Measurements from ENCODE around the gene DPY19L2. TPM values are rescaled to one million over a fixed set of nuclear protein-coding genes. Genes with fewer than 3 reads are reported as not detected.
"Not testable (repeated sequence)": the region's sequence is repeated elsewhere in the genome, so short reads cannot be mapped to it uniquely, and the experiment has no call there.

DPY19L2 gene
- total RNA-seq, 1 donor from 2014 or later: 41.0 TPM

DNA sequence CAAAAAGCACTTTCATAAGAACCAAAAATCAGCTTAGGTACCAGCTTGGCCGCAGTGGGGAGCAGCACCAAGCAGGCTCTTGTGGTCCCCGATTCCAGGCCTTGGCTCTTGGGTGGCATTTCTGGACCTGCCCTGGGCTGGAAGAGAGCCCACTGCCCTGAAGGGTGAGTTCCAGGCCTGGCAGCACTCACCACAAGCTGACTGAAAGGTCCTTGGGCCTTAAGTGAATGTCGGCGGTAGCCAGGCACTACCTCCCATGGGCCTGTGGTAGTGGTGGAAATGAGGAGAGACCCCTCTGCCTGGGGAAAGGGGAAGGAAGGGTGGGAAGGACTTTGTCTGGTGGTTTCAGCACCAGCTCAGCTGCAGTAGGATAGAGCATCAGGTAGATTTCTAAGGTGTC is 96.3 kb downstream of the DPY19L2 start:
- ATAC-seq: peak; percentile 23
- DNase-seq (ENCODE audit: missing footprints); intact Hi-C loops (cut with DNase I): not testable (repeated sequence)

DNA sequence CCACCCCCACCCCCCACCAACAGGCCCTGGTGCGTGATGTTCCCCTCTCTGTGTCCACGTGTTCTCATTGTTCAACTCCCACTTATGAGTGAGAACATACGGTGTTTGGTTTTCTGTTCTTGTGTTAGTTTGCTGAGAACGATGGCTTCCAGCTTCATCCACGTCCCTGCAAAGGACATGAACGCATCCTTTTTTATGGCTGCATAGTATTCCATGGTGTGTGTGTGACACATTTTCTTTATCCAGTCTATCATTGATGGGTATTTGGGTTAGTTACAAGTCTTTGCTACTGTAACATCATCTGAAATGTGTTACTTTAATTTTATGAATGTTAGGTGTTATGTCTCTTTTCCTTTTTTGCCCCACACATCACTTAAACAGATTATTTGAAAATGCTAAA is 109.8 kb downstream of the DPY19L2 start:
- ATAC-seq; intact Hi-C loops (cut with DNase I); DNase-seq (ENCODE audit: missing footprints): not testable (repeated sequence)

DNA sequence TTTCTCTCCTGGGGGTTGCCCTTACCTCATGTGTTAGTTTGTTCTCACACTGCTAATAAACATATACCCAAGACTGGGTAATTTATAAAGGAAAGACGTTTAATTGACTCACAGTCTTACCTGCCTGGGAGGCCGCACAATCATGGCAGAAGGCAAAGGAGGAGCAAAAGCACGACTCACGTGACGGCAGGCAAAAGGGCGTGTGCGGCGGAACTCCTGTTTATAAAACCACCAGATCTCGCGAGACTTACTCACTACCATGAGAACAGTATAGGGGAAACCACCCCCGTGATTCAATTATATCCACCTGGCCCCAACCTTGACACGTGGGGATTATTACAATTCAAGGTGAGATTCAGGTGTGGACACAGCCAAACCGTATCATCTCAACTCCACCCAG is 116.9 kb downstream of the DPY19L2 start:
- ATAC-seq; intact Hi-C loops (cut with DNase I); DNase-seq (ENCODE audit: missing footprints): not testable (repeated sequence)

DNA sequence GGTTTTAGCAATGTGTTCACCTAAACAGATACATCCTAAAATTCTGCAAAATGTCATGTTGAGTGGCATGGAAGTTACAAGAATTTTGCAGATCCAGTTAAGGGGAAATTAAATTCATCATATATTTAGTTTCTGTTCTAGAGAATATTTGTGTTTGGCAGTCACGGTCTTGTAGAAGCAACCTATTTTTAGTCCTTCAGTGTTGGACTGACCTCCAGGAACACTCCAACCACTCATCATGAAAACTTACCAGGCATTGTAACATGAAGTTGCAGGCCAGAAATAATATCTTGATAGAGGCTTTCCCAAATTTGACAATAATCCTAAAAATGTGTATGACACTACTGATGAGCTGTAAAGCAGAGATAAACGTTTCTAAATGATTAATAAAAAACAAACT is 119.3 kb downstream of the DPY19L2 start:
- DNase-seq (ENCODE audit: missing footprints); intact Hi-C loops (cut with DNase I); ATAC-seq: not testable (repeated sequence)

DNA sequence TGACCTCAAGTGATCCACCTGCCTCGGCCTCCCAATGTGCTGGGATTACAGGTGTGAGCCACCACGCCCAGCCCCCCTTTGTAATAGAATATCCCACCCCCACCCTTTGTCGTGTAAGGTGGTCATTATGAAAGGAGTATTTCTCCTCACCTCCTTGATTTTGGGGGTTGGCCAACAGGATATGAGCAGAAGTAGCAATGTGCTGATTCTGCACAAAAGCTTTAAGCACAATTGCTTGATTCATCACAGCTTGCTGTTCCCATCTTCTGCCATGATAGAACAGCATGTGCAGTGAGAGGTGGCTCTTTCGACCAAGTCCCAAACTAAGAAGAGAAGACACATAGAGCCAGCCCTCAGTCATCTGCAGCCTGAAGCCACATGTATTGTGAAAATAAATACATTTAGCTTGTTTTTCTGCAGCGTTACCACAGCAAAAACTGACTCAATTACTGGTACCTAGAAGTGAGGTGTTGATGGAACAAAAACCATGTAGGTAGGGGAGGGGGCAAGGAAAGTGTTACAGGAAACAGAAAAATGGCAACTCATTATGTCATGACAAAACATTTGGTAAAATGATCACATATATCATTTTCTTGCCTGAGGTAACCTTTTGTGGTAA is 122.9 kb downstream of the DPY19L2 start:
- not testable (repeated sequence) for ATAC-seq

DNA sequence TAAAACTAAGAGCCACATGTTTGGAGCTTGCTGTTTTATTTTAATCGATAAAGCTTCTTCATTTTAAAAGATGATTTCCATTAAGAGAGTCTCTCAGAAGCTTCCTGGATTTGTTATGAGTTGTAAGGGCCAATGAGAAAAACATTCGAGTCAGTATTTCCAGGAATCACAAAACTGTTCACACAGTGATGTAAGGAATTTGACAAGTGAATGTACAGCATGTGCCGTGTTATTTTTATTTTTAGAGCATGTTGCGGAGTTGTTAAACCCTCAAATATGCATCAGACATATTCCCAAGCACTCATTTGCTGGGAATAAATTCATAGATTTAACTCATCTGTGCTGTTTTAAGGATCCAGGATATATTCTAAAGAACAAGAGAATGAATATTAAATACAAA is 129.6 kb downstream of the DPY19L2 start:
- intact Hi-C loops (cut with DNase I); DNase-seq (ENCODE audit: missing footprints); ATAC-seq: not testable (repeated sequence)

More for the DNA sequence above, 122.9 kb downstream of the DPY19L2 start:
- DNase-seq (ENCODE audit: missing footprints); intact Hi-C loops (cut with DNase I): not testable (repeated sequence)

DNA sequence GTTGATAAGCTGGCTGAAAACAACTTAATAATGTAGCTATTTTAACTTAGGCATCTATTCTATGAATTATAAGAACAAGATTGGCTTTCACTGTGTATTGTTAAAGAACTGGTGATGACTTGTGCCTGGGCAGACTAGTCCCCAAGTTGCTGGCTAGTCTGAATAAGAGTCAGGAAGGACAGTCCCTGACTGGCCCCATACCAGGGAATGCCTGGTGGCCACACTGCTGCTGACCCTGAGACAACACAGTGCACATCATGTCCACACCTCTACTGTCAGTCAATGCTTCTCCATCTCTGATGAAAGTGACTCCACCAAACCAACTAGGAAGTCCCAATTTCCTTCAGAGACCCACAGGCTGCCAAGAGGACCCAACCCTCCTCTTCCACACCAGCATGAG is 130.5 kb downstream of the DPY19L2 start:
- intact Hi-C loops (cut with DNase I); DNase-seq (ENCODE audit: missing footprints): not testable (repeated sequence)
- ATAC-seq: peak; percentile 39

DNA sequence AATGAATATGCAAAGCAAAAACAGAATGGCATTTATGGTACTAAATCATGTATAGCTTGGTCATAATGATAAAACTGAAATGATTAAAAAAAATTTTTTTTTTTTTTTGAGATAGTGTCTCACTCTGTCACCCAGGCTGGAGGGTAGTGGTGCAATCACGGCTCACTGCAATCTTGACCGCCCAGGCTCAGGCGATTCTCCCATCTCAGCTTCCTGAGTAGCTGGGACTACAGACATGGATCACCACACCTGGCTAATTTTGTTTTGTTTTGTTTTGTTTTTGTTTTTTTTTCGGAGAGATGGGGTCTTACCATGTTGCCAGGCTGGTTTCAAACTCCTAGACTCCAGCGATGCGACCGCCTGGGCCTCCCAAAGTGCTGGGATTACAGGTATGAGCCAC is 138.7 kb downstream of the DPY19L2 start:
- ATAC-seq; DNase-seq (ENCODE audit: missing footprints); intact Hi-C loops (cut with DNase I): not testable (repeated sequence)

DNA sequence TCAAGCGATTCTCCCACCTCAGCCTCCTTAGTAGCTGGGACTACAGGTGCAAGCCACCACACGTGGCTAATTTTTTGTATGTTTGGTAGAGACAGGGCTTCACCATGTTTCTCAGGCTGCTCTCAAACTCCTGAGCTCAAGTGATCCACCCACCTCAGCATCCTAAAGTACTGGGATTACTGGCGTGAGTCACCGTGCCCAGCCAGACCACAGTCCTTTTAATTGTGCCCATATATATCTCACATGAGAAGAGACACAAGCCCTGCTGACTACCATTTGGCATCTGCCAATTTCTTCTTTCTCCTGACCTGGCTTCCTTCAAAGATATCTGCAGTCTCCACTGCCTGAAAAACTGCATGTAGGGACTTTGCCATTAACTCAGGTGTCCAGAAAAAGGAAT is 142.5 kb downstream of the DPY19L2 start:
- intact Hi-C loops (cut with DNase I): no loop called here
- no peak for DNase-seq (ENCODE audit: missing footprints)

DNA sequence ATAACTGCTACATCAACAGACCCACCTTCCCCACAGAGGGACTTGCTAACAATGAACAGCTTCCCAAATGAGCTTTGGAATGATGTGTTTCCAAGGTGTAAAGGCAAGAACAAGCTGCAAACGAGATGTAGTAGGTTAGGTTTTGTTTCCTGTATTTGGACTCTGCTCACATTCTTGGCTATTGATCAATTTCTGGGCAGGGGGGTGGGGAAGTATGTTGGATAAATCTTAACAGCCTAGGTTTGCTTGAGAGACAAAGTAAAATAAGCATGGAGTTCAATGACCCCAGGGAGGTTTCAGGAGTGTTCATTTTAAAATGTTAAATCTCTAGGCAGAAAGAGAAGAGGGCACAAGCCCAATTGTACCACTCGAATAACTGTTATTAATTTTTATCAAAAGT is 146.6 kb downstream of the DPY19L2 start:
- DNase-seq (ENCODE audit: missing footprints): no peak
- intact Hi-C loops (cut with DNase I): no loop called here
- ATAC-seq: no peak

More for the DNA sequence above, 142.5 kb downstream of the DPY19L2 start:
- no peak for ATAC-seq

Other genes starting within 250 kb of the DPY19L2 start
- gene RXYLT1, start 111.4 kb upstream of the DPY19L2 start, total RNA-seq: 13.9 TPM
- gene SRGAP1, start 176.2 kb upstream of the DPY19L2 start, total RNA-seq: 2.2 TPM